ENCODE data around the gene EPM2AIP1.

DNA sequence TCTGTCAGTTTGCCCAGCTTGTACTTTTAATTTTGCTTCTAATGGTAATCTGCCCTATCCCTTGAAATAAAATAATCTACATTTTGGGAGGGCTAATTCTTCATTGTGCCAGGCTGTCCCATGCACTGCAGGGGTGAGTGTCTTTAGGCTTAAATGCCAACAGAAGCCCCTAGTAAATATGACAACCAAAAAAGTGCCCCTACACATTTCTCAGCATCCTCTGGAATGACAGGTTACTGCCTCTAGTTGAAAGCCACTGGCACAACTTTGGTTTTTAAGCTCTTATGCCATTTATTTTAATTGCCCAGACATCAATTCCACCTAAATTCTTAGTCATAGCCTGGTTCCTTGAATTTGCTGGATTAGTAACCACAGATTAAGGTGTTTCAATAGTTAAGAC, 3.4 kb downstream of the EPM2AIP1 start:
- TF ChIP-seq, protein P1, sequence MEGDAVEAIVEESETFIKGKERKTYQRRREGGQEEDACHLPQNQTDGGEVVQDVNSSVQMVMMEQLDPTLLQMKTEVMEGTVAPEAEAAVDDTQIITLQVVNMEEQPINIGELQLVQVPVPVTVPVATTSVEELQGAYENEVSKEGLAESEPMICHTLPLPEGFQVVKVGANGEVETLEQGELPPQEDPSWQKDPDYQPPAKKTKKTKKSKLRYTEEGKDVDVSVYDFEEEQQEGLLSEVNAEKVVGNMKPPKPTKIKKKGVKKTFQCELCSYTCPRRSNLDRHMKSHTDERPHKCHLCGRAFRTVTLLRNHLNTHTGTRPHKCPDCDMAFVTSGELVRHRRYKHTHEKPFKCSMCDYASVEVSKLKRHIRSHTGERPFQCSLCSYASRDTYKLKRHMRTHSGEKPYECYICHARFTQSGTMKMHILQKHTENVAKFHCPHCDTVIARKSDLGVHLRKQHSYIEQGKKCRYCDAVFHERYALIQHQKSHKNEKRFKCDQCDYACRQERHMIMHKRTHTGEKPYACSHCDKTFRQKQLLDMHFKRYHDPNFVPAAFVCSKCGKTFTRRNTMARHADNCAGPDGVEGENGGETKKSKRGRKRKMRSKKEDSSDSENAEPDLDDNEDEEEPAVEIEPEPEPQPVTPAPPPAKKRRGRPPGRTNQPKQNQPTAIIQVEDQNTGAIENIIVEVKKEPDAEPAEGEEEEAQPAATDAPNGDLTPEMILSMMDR (IDR thresholded peaks at IDR 0.05), result no peak
- no peak for TF ChIP-seq EZH2phosphoT487 (IDR thresholded peaks at IDR 0.05)
